Left ventricle myocardium superior (tissue), 1 donor: ENCODE measurements around the gene DHRS1. TPM values are rescaled to one million over a fixed set of nuclear protein-coding genes. Genes with fewer than 3 reads are reported as not detected.

Experiments
- ATAC-seq: fragments of 200-7000 bp; cut with Tn5 transposase; one replicate; pipeline ENCODE4 v1.9.1; 2020; ENCODE audit warnings: mild to moderate bottlenecking, moderate library complexity
- DNase-seq: peaks from one replicate; pipeline ENCODE4 v3.0.0-alpha.2; 2020
- intact Hi-C: fragments of 100-400 bp; cut with micrococcal nuclease; formaldehyde crosslinking; loops from one replicate; pipeline ENCODE4 v1.11.0; 2022
- total RNA-seq: library from RNA; stranded (reverse); fragmentation: NEBNext Ultra II Directional; extraction: Animal tissue kit (Norgen Biotek cat#: 25700); gene quantifications from one replicate; pipeline ENCODE4 v1.2.1, GENCODE V29; 2021
- donor health status: DM: no; HTN: yes; CAD: no; lungs with severe emphysema.

The DHRS1 gene
- total RNA-seq, 1 donor from 2014 or later: 5.9 TPM

- no peak for DNase-seq
- ATAC-seq: no peak
- intact Hi-C loops: loop anchor here (5.0 kb wide), 1 partner anchor 44 kb away; no protein-coding TSS in a partner anchor
These were observed 8.0 kb downstream of the DHRS1 start for GRCh38 chr14:24291446-24292117.

GRCh38 chr14:24290746-24291145 is 8.8 kb downstream of the DHRS1 start:
- ATAC-seq (no peak), DNase-seq (no peak)
- intact Hi-C loops: loop anchor here (5.0 kb wide), 1 partner anchor 43 kb away; no protein-coding TSS in a partner anchor

GRCh38 chr14:24289649-24290280 is 9.8 kb downstream of the DHRS1 start:
- intact Hi-C loops: loop anchor here (5.0 kb wide), 1 partner anchor 42 kb away; no protein-coding TSS in a partner anchor

DNA sequence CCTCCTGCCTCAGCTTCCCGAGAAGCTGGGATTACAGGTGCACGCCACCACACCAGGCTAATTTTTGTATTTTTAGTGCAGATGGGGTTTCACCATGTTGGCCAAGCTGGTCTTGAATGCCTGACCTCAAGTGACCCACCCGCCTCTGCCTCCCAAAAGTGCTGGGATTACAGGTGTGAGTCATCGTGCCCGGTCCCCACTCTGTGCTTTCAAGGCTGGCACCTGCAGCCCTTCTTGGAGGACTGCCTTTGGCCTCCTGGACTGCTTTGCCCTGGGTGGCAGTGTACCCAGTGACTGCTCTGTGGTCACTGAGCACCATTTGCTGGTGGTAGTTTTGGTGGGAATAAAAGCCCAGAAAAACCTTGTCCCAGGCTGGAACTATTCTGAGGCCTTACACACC is 12.6 kb downstream of the DHRS1 start:
- DNase-seq: no peak
- no peak for ATAC-seq
- intact Hi-C loops: no loop called here

More at GRCh38 chr14:24289649-24290280, 9.8 kb downstream of the DHRS1 start:
- no peak for DNase-seq
- ATAC-seq: no peak

DNA sequence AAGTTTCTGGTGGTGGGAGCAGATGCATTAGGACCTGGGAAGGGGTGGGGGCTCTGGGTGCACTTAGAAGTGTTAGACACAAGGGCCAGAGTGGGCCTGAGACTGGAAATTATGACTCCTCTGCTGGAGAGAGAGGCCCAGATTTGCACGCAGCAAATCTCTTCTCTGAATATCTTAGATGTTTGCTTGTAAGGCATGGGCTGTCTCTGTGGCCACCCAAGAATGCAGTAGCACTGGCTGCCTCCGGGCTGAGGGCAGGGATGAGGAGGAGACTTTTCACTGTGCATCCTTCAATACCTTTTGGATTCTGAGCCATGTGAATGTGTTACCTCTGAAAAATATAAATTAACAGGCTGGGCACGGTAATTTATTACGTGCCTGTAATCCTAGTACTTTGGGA is 14.2 kb downstream of the DHRS1 start:
- no peak for ATAC-seq
- intact Hi-C loops: no loop called here
- DNase-seq: no peak

- no peak for ATAC-seq
- no peak for DNase-seq
- intact Hi-C loops: no loop called here
These were observed 15.0 kb downstream of the DHRS1 start for GRCh38 chr14:24284501-24285035.

DNA sequence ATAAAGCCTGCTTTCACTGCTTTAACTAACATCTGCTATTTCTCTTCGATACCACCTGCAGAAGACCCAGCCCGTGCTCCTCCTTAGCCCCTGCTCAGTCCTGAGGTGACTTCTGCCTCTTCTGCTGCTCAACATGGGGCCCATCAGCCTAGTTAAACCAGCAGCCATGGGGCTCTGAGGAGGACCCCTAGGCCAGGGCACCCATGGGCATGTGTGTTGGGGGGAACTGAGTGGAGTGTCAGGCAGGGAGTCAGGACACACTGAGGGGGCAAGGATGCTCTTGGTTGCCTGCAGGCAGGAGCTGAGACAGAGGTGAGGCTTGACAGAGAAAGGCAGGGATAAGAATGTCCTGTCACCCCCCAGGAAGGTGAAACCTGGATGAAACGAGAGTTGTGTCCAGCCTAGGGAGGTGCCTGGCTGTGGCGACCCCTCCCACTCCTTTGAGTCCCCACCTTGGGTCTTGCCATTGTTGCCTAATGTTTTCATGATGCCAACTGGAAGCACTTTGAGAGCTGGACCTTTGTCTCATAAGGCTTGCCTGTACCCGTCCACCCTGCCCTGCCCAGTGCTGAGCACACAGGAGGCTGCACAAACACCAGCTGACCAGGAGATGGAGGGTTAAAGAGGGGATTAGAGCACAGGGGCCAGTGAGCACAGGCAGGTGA is 15.7 kb downstream of the DHRS1 start:
- DNase-seq (no peak), ATAC-seq (no peak)
- intact Hi-C loops: no loop called here

DNA sequence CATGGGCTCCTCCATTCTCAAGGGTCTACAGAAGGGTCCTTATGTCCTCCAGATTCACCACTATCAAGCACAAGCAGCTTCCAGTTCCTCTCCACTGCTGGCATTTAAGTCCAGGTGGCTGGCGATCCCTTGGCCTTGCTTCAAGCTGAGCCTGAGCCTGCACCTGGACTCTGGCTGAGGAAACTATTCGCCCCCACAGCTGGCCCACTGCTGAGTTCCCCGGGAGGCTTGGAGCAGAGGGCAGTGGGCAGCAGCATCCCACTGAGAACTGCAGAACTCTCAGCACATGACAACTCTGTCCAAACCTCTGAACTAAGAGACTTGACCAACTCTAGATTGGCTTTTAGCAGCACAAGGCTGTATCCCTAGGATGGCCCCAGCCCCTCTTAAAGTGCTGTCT is 16.8 kb downstream of the DHRS1 start:
- ATAC-seq (no peak), DNase-seq (no peak)
- intact Hi-C loops: no loop called here

DNA sequence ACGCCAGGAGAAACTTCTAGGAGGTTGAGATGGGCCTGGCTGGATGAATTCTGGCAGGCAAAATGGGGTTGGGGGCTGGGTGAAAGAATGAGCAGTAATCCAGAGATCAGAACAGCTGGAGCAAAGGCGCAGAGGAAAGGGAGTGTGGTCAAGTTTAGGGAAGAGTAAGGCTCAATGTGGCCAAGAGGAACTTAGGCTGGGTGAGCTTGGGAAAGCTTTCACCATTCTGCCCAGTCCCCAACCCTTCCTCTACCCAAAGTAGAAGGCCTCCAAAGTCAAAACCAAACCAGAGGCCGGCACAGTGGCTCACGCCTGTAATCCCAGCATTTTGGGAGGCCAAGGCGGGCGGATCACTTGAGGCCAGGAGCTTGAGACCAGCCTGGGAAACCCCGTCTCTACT is 17.9 kb downstream of the DHRS1 start:
- no peak for ATAC-seq
- no peak for DNase-seq
- intact Hi-C loops: no loop called here

DNA sequence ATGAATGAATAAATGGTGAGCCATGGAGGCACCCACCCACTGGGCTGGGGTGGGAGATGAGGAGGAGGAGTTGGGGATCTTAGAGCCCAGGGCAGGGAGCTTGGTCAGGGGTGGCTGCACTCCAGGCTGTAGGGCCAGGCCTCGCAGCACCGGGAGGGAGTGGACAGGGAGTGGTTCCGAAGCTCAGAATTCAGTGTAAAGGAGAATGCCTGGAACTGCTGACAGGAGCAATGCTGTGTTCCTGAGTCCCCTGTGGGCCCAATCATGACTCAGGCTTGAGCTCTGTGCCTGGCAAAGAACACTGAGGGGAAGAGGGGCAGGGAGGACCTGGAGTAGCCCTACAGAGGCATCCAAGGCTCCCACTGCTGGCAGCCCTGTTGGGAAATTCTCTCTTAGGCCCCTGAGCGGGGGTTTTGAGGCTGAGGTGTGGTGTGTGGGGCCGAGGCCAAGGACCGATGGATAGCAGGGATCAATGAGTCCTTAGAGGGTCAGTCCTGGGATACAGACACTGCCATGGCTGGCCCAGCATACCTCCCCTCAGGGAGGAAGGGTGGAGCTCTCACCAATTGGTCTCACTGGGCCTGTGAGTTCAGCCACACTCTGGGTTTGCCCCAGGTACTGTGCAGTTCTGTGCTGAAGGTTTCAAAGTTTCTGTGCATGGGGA is 18.7 kb downstream of the DHRS1 start:
- DNase-seq (no peak), ATAC-seq (peak; percentile 41)
- intact Hi-C loops: no loop called here

GRCh38 chr14:24279301-24280186 is 20.0 kb downstream of the DHRS1 start:
- DNase-seq: peak; percentile 73
- intact Hi-C loops: no loop called here
- peak; percentile 88 for ATAC-seq

DNA sequence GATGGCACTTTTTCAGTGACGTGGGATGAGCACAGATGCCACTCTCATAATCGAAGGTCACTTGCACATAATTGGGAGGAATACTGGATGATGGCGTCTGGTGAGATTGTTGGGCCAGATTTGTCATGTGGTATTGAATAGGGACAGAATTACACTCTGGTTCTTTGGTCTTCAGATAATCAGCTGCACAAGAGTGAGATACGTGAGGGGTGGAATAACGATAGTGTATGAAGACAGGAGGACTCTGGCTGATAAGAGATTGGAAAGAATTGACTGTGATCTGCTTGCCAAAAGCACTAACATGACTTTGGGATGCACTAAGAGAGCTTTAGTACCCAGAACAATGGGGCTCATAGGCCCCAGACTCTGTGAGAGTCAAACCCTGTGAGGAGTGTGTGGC is 21.2 kb downstream of the DHRS1 start:
- ATAC-seq: no peak
- no peak for DNase-seq
- intact Hi-C loops: no loop called here

DNA sequence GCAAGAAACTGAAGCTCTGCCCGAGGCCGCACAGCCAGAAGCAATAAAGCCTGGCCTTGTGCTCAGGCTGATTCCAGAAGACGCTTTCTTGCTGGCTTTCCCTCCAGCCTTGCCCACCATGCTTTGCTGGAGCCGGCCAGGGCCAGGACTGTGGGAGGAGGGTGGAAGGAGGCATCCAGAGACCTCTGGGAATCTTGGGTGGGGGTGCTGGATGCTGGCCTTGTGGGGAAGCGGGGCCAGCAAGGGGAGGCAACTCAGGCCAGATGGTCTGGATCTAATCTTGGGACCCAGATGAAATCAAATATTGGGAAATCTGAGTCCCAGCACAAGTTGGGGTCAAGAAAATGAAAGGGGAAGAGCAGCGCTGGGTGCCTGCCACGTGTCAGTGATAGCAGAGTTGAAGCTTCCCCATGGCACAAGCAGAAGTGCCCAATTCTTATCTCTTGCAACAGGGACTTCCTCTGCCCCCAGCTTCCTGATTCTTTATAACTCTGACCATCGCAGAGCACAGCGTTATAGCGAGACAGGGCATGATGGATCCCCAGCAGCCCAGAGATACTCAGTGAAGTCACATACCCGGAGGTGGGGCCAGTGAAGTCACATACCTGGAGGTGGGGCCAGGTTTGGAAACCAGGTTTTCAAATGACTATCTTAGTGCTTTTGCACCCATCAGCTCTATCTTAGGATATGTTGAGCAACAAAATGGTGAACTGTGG is 21.8 kb downstream of the DHRS1 start:
- intact Hi-C loops: no loop called here
- ATAC-seq: peak; percentile 6
- DNase-seq: no peak

DNA sequence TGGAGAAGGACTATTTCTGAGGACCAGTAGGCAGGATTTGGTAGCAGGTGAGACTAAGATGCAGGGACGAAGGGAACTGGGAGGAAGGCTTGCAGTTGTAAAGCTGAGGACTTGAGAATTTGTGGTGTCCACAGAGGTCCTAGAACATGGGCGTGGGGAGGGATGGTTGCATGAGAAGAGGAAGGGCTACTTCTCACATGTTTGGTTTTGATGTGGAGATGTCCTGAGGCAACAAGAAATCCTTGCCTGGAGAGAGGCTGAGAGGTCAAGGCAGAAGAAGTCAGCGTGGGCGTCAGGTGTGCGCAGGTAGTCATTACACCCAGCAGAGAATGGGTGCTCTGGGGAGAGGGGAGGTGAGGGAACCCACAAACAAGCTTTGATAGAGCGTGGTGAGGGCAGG is 22.5 kb downstream of the DHRS1 start:
- intact Hi-C loops: no loop called here
- DNase-seq: no peak
- ATAC-seq: no peak

DNA sequence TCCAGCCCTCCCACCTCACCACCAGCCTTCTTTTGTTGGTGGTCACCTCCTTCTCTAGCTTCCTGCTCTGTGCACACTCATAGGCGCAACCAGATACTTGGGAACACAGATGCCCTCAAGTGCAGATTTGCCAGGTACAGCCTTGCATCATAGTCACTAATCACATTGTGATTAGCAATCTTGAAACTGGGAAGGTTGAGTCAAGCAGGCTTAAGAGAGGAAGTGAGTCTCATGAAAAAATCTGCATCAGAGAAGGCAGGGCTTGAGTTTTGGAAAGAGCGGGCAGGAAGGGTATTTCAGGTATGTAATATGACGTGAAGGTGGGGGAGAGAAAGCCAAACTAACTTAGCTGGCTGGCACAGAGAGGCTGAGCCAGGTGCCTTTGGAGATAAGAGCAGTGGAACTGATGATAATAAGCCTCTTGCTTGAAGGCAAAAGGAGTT is 25.5 kb downstream of the DHRS1 start:
- no peak for DNase-seq
- ATAC-seq: peak; percentile 17
- intact Hi-C loops: no loop called here

GRCh38 chr14:24273422-24273998 is 26.1 kb downstream of the DHRS1 start:
- DNase-seq (no peak), ATAC-seq (no peak)
- intact Hi-C loops: no loop called here

GRCh38 chr14:24272467-24272866 is 27.1 kb downstream of the DHRS1 start:
- ATAC-seq: no peak
- no peak for DNase-seq
- intact Hi-C loops: no loop called here

- DNase-seq (no peak), ATAC-seq (no peak)
- intact Hi-C loops: no loop called here
These were observed 27.7 kb downstream of the DHRS1 start for GRCh38 chr14:24271834-24272263.
